ENCODE measurements around the gene FOXI1. TPM values are rescaled to one million over a fixed set of nuclear protein-coding genes. Genes with fewer than 3 reads are reported as not detected.

Gene FOXI1
- not detected for total RNA-seq

DNA sequence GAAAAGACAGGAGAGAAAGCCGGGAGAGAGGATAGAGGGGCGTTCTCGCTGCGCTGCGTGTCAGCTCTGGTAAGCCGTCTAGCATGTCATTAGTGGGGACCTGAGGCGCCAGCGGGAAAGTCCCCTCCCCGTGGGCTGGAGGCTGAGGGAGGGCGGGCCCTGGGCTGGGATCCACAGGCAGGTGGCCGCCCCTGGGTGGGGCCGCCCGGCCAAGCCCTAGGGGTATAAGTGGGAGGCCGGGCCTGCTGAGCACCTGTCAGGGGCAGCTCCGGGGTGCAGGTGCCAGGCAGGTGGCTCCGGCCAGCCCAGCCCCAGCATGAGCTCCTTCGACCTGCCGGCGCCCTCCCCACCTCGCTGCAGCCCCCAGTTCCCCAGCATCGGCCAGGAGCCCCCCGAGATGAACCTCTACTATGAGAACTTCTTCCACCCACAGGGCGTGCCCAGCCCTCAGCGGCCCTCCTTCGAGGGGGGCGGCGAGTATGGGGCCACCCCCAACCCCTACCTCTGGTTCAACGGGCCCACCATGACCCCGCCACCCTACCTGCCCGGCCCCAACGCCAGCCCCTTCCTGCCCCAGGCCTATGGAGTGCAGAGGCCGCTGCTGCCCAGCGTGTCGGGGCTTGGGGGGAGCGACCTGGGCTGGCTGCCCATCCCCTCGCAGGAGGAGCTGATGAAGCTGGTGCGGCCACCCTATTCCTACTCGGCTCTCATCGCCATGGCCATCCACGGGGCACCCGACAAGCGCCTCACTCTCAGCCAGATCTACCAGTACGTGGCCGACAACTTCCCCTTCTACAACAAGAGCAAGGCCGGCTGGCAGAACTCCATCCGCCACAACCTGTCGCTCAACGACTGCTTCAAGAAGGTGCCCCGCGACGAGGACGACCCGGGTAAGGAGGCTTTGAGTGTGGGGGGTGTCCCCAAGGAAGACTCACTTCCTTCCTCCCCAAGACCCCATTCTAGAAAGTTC, at the start of gene FOXI1:
FOXI1 (plus strand) TSS at position 256 of the 970 bp plus-strand sequence; CDS start at position 317, 61 bp downstream.
- no peak for ATAC-seq
- no peak within 1 kb of the TSS for H3K27ac ChIP-seq
- TF ChIP-seq POLR2AphosphoS5 (IDR thresholded peaks at IDR 0.05) (no peak), CTCF (IDR thresholded peaks at IDR 0.05) (no peak), POLR2A (IDR thresholded peaks at IDR 0.05) (no peak), EP300 (IDR thresholded peaks at IDR 0.05) (no peak)
- 81 to 93% methylated on average over 6 to 7 of the region's 53 CpGs for WGBS, 2 donors (ENCODE audit: low coverage in 1 of 2)
- H3K4me3 ChIP-seq, result no peak within 1 kb of the TSS
- no peaks in the 10 kb centered on the region for H3K9me3 ChIP-seq
- no peaks in the 10 kb centered on the region for H3K4me1 ChIP-seq
- no peaks in the 10 kb centered on the region for H3K36me3 ChIP-seq
- H3K27me3 ChIP-seq, result peaks cover 7% of the 10 kb centered on the region

DNA sequence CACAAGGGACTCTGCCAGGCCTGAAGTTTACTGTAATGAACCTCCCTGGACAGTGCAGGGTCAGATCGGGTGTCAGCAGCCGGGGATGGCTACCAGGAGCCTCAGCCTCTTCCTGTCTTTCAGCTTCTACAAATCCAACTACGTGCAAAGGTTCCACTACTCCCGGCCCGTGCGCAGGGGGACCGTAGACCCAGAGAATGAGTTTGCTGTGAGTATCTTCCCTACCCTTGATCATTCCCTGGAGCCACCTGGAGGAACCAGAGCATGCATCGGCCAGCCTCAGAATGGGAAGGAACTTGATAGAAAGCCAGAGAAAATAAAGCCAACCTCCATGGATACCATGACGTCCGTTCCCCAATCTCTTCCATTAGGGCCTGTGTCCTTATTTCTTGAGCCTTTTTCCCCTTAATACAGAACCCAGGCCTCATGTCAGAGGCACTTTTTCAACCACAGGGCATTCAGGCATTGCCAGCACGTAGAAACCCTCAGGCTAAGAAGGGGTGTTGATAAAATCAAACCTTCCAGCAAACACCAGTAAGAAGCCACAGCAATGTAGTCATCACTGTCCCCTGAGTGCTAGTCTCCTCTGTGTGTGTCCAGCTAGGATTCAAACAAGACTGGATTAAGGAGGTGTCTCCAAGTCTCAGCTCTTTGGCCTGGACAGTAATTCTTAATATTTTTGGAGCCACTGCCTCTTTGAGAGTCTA, 49.0 kb upstream of the FOXI1 start:
- 79 to 84% methylated on average over 4 to 8 of the region's 11 CpGs for WGBS, 2 donors (ENCODE audit: low coverage in 1 of 2)
- no peak overlapping the region for H3K4me3 ChIP-seq
- H3K4me1 ChIP-seq, result no peaks in the 10 kb centered on the region
- H3K9me3 ChIP-seq, result peaks cover 0 to 10% (median 0%) of the 10 kb centered on the region in 3 donors
- H3K36me3 ChIP-seq, result no peaks in the 10 kb centered on the region
- no peak overlapping the region for H3K27ac ChIP-seq
- H3K27me3 ChIP-seq, result no peaks in the 10 kb centered on the region
- no peak for TF ChIP-seq EP300 (IDR thresholded peaks at IDR 0.05)
- no peak for TF ChIP-seq POLR2AphosphoS5 (IDR thresholded peaks at IDR 0.05)
- TF ChIP-seq POLR2A (IDR thresholded peaks at IDR 0.05), result no peak
- TF ChIP-seq CTCF (IDR thresholded peaks at IDR 0.05), result no peak
- no peak for ATAC-seq

DNA sequence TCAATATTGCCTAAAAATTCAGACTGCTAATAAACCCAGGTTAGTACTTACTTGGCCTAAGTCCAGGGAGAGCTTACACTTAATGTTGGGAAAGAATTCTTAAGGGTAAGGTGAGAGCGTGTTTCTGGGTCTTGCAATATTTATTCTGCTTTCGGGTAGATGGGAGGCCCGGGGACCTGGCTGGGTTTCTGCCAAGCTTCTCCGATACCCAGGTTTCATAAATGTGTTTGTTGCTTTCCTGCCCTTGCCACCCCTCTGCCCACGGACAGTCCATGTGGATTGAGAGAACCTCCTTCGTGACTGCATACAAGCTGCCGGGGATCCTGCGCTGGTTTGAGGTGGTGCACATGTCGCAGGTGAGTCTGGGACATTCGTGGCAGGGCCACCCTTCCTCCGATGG, 48.4 kb upstream of the FOXI1 start:
- TF ChIP-seq POLR2A (IDR thresholded peaks at IDR 0.05) (no peak), EP300 (IDR thresholded peaks at IDR 0.05) (no peak), CTCF (IDR thresholded peaks at IDR 0.05) (no peak), POLR2AphosphoS5 (IDR thresholded peaks at IDR 0.05) (no peak)
- H3K27ac ChIP-seq, result no peak overlapping the region
- ATAC-seq, result no peak
- WGBS, 2 donors (ENCODE audit: low coverage in 1 of 2), result 10 to 58% methylated on average over 2 to 4 of the region's 11 CpGs
- H3K4me1 ChIP-seq, result no peaks in the 10 kb centered on the region
- no peaks in the 10 kb centered on the region for H3K27me3 ChIP-seq
- no peaks in the 10 kb centered on the region for H3K36me3 ChIP-seq
- no peak overlapping the region for H3K4me3 ChIP-seq
- H3K9me3 ChIP-seq, result peaks cover 0 to 10% (median 0%) of the 10 kb centered on the region in 3 donors

DNA sequence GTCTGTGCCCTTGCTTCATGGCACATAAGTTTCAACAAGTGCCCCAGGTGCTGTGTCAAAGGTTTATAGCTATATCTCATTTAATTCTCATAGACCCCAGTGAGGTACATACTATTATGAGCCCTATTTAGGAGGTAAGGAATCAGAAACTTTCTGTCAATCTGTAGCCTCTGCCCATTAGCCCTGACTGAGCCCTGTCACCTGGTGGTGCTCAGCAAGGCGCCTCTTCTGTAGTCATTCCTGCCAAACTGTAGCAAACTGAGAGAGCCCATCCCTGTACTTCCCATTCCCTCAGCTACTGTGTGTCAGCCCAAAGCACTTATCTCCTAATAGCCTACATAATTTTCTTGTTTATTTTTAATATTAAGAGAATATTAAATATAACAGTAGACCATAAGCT, 46.5 kb upstream of the FOXI1 start:
- WGBS, 2 donors (ENCODE audit: low coverage in 1 of 2), result 38 to 83% methylated on average over 1 of the region's 1 CpG
- Histone ChIP-seq H3K27me3 (no peaks in the 10 kb centered on the region), H3K36me3 (no peaks in the 10 kb centered on the region), H3K9me3 (peaks cover 0 to 15% (median 0%) of the 10 kb centered on the region in 3 donors), H3K27ac (no peak overlapping the region), H3K4me1 (no peaks in the 10 kb centered on the region), H3K4me3 (no peak overlapping the region)
- no peak for TF ChIP-seq POLR2A (IDR thresholded peaks at IDR 0.05)
- TF ChIP-seq EP300 (IDR thresholded peaks at IDR 0.05), result no peak
- no peak for TF ChIP-seq CTCF (IDR thresholded peaks at IDR 0.05)
- TF ChIP-seq POLR2AphosphoS5 (IDR thresholded peaks at IDR 0.05), result no peak
- ATAC-seq, result no peak

Measured in gastroesophageal sphincter (tissue), 4 donors.